Measurements from ENCODE around the gene TCEAL1.

The TCEAL1 gene

DNA sequence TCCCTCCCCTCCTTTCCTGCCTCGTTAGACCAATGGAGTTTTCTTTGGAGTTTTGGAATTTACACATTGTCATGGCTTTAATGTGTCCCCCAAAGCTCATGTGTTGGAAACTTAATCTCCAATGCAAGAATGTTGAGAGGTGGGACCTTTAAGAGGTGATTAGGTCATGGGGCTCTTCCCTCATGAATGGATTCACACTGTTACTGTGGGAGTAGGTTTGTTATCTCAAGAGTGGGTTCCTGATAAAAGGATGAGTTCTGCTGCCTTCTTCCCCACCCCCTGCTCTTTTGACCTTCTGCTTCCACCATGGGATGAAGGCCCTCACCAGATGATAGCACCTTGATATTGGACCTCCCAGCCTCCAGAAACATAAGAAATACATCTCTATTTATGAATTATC is 41.0 kb downstream of the TCEAL1 start:
- Histone ChIP-seq H3K4me3 (ENCODE audit: low read length) (no peak overlapping the region), H3K9ac (ENCODE audit: low read length) (no peak overlapping the region), H3K27ac (ENCODE audit: low read depth, low read length) (no peak overlapping the region), H3K36me3 (ENCODE audit: control insufficient read depth, insufficient read depth, low read length) (no peaks in the 10 kb centered on the region), H3K4me1 (ENCODE audit: control insufficient read depth, insufficient read depth, low read length) (no peaks in the 10 kb centered on the region), H3K27me3 (ENCODE audit: control insufficient read depth, insufficient read depth, low read length) (peaks cover 2% of the 10 kb centered on the region)

DNA sequence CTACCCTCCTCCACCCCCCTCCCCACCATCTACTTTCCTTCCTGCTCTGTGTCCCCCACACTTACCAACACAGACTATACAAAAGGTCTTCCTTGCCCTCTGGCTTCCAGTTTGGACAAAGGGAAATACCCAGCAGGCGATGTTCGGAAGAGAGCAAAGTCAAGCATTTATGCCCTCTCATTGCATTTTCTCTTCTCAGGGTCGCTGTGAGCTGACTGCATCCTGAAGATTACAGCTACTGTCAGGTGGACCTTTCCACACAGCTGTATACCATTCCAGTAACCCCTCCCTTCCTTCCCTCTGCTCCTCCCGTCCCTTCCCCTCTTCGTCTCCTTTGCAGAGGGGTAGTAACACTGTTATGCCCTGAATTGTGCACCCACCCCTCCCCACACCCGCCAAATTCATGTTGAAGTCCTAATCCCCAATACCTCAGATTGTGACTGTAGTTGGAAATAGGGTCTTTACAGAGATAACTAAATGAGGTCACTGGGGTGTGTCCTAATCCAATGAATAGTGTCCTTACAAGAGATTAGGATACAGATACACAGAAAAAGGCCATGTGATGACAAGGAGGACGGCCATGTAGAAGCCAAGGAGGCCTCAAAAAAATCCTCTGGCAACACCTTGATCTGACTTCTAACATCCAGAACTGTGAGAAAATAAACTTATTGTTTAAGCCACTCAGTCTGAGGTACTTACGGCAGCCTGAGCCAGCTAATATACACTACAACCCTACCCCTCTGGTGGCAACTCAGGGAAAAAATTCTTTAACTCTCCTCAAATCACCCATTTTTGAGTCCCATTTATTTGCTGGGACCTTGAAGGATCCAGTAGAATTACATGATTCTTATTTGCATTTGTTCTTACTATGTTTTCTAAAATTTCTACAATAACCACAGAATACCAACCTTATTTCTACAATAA is 46.0 kb downstream of the TCEAL1 start:
- Histone ChIP-seq H3K27ac (ENCODE audit: low read depth, low read length) (no peak overlapping the region), H3K27me3 (ENCODE audit: control insufficient read depth, insufficient read depth, low read length) (peaks cover 2% of the 10 kb centered on the region), H3K4me3 (ENCODE audit: low read length) (no peak overlapping the region), H3K4me1 (ENCODE audit: control insufficient read depth, insufficient read depth, low read length) (no peaks in the 10 kb centered on the region), H3K9ac (ENCODE audit: low read length) (no peak overlapping the region), H3K36me3 (ENCODE audit: control insufficient read depth, insufficient read depth, low read length) (peaks cover 5% of the 10 kb centered on the region)

GRCh38 chrX:103678199-103678993 is 49.6 kb downstream of the TCEAL1 start:
- H3K36me3 ChIP-seq (ENCODE audit: control insufficient read depth, insufficient read depth, low read length), result peaks cover 7% of the 10 kb centered on the region
- H3K4me1 ChIP-seq (ENCODE audit: control insufficient read depth, insufficient read depth, low read length), result no peaks in the 10 kb centered on the region
- H3K27ac ChIP-seq (ENCODE audit: low read depth, low read length), result no peak overlapping the region
- no peak overlapping the region for H3K9ac ChIP-seq (ENCODE audit: low read length)
- H3K4me3 ChIP-seq (ENCODE audit: low read length), result no peak overlapping the region
- H3K27me3 ChIP-seq (ENCODE audit: control insufficient read depth, insufficient read depth, low read length), result peaks cover 2% of the 10 kb centered on the region
